Measurements from ENCODE around the gene TIMM50. TPM values are rescaled to one million over a fixed set of nuclear protein-coding genes. Genes with fewer than 3 reads are reported as not detected.

The TIMM50 gene
- total and polyA plus RNA-seq, 8 donors: 35.0 to 106 (median 50.5) TPM

GRCh38 chr19:39507715-39508364, 27.2 kb downstream of the TIMM50 start:
- 29 to 41% (median 37%) methylated on average over 24 of the region's 24 CpGs for WGBS, 5 donors
- peaks cover 11 to 18% (median 14%) of the 10 kb centered on the region in 4 donors for H3K4me1 ChIP-seq
- no peak overlapping the region for H3K27ac ChIP-seq
- no peak for DNase-seq
- no peak for TF ChIP-seq EP300 (IDR thresholded peaks at IDR 0.05)
- TF ChIP-seq, protein P1, sequence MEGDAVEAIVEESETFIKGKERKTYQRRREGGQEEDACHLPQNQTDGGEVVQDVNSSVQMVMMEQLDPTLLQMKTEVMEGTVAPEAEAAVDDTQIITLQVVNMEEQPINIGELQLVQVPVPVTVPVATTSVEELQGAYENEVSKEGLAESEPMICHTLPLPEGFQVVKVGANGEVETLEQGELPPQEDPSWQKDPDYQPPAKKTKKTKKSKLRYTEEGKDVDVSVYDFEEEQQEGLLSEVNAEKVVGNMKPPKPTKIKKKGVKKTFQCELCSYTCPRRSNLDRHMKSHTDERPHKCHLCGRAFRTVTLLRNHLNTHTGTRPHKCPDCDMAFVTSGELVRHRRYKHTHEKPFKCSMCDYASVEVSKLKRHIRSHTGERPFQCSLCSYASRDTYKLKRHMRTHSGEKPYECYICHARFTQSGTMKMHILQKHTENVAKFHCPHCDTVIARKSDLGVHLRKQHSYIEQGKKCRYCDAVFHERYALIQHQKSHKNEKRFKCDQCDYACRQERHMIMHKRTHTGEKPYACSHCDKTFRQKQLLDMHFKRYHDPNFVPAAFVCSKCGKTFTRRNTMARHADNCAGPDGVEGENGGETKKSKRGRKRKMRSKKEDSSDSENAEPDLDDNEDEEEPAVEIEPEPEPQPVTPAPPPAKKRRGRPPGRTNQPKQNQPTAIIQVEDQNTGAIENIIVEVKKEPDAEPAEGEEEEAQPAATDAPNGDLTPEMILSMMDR (IDR thresholded peaks at IDR 0.05): no peak
- TF ChIP-seq POLR2AphosphoS5 (IDR thresholded peaks at IDR 0.05): no peak
- TF ChIP-seq POLR2A (IDR thresholded peaks at IDR 0.05): no peak
- peak overlapping the region in 3 of 4 donors; percentile 31 to 56 (median 50) for H3K4me3 ChIP-seq
- peaks cover 7 to 100% (median 54%) of the 10 kb centered on the region in 3 donors for H3K27me3 ChIP-seq
- H3K9me3 ChIP-seq: peaks cover 0 to under 1% (median 0%) of the 10 kb centered on the region in 4 donors
- no peaks in the 10 kb centered on the region for H3K36me3 ChIP-seq
- intact Hi-C loops (cut with DNase I; ENCODE audit: low total_unique reads): no loop called here

DNA sequence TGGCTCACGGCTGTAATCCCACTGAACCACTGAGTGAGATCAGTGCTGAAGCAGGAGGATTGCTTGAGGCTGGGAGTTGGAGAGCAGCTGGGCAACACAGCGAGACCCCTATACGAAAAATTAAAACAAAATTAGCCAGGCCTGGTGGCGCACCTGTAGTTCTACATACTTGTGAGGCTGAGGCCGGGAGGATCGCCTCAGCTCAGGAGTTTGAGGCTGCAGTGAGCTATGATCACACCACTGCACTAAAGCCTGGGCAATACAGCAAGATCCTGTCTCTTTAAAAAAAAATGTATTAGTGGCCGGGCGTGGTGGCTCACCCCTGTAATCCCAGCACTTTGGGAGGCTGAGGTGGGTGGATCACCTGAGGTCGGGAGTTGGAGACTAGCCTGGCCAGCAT, 28.0 kb downstream of the TIMM50 start:
- Histone ChIP-seq H3K27ac (no peak overlapping the region), H3K36me3 (no peaks in the 10 kb centered on the region), H3K9me3 (no peaks in the 10 kb centered on the region), H3K4me3 (no peak overlapping the region), H3K4me1 (peaks cover 8 to 14% (median 11%) of the 10 kb centered on the region in 4 donors), H3K27me3 (peaks cover 7 to 100% (median 48%) of the 10 kb centered on the region in 3 donors)
- WGBS, 5 donors: 83 to 90% (median 88%) methylated on average over 9 of the region's 9 CpGs
- intact Hi-C loops (cut with DNase I; ENCODE audit: low total_unique reads): no loop called here
- DNase-seq: no peak
- no peak for TF ChIP-seq EP300 (IDR thresholded peaks at IDR 0.05)
- TF ChIP-seq POLR2A (IDR thresholded peaks at IDR 0.05): no peak
- TF ChIP-seq, protein P1 (IDR thresholded peaks at IDR 0.05): no peak
- no peak for TF ChIP-seq POLR2AphosphoS5 (IDR thresholded peaks at IDR 0.05)

DNA sequence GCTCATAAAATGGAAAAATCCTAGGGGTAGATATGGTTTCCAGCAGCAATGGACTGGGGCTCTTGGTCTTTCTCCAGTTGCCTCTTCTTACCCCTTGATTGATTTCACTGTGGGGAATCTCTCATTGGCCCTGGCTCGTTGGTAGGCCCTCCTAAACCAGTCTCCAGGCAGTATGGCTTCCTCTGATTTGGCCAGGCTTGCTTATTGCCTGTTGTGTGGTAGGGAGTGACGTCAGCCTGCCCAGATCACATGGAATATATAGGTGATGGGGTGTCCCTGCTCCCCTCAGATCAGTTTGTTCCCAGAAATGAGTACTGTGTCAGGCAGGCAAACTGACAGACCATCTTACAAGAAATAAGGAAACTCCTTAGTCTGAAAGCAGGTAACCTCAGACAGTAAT, 28.6 kb downstream of the TIMM50 start:
- H3K4me3 ChIP-seq: no peak overlapping the region
- WGBS, 5 donors: 54 to 60% (median 54%) methylated on average over 2 of the region's 2 CpGs
- no peaks in the 10 kb centered on the region for H3K36me3 ChIP-seq
- no peak overlapping the region for H3K27ac ChIP-seq
- no peak for TF ChIP-seq POLR2AphosphoS5 (IDR thresholded peaks at IDR 0.05)
- TF ChIP-seq, protein P1 (IDR thresholded peaks at IDR 0.05): no peak
- no peak for TF ChIP-seq POLR2A (IDR thresholded peaks at IDR 0.05)
- no peak for TF ChIP-seq EP300 (IDR thresholded peaks at IDR 0.05)
- H3K27me3 ChIP-seq: peaks cover 10 to 100% (median 48%) of the 10 kb centered on the region in 3 donors
- H3K4me1 ChIP-seq: peaks cover 8 to 14% (median 11%) of the 10 kb centered on the region in 4 donors
- no peak for DNase-seq
- no peaks in the 10 kb centered on the region for H3K9me3 ChIP-seq
- intact Hi-C loops (cut with DNase I; ENCODE audit: low total_unique reads): no loop called here

DNA sequence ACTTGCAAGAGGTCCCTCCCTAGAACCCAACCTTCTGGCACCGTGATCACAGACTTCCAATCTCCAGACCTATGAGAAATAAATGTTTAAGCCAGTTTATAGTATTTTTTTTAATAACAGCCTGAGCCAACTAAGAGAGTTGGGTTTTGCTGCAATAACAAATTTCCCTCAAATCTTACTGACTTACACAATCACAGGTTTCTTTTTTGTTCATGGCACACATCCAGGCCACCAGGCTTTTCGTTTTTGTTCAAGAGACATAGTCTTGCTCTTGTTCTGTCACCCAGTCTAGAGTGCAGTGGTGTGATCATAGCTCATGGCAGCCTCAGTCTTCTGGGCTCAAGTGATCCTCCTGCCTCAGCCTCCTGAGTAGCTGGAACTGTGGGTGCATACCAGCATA, 32.4 kb downstream of the TIMM50 start:
- WGBS, 5 donors: 54 to 67% (median 61%) methylated on average over 2 of the region's 2 CpGs
- H3K27me3 ChIP-seq: peaks cover 18 to 97% (median 46%) of the 10 kb centered on the region in 3 donors
- no peaks in the 10 kb centered on the region for H3K36me3 ChIP-seq
- no peak overlapping the region for H3K27ac ChIP-seq
- H3K9me3 ChIP-seq: no peaks in the 10 kb centered on the region
- DNase-seq: no peak
- no peak overlapping the region for H3K4me3 ChIP-seq
- H3K4me1 ChIP-seq: peaks cover 11 to 20% (median 17%) of the 10 kb centered on the region in 4 donors
- intact Hi-C loops (cut with DNase I; ENCODE audit: low total_unique reads): loop anchor here (5.0 kb wide), 1 partner anchor 941 kb away; no protein-coding TSS in a partner anchor
- TF ChIP-seq POLR2A (IDR thresholded peaks at IDR 0.05) (no peak), POLR2AphosphoS5 (IDR thresholded peaks at IDR 0.05) (no peak), EP300 (IDR thresholded peaks at IDR 0.05) (no peak)
- TF ChIP-seq, protein P1 (IDR thresholded peaks at IDR 0.05): no peak
